ENCODE data around the gene AVPR2.

- no peak for TF ChIP-seq CTCF (IDR thresholded peaks at IDR 0.05)
- no peak for TF ChIP-seq POLR2A (IDR thresholded peaks at IDR 0.05)
Measured at GRCh38 chrX:153868576-153869472, 35.6 kb upstream of the AVPR2 start.
